Measurements from ENCODE around the gene SAMD7. TPM values are rescaled to one million over a fixed set of nuclear protein-coding genes. Genes with fewer than 3 reads are reported as not detected.

SAMD7 gene
- total RNA-seq, 1 donor from 2014 or later, result not detected

DNA sequence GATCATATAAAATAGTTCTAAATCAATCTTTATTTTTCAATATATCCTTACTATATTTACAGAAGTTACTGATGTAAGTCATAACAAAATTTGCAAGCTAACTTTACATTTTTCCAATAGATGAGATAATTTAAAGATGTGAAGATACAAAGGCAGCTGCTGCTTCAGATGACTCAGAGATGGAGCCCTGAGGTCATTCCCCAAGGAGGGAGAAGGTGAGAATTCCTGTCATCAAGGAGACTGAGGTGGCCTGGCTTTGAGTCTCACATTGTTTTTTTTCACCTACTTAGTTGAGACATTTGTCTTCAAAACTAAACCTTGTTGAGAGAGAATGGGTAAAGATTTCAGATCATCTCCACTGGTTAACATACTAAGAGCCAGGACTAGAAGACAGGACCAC is 3.9 kb upstream of the SAMD7 start:
- intact Hi-C loops (cut with micrococcal nuclease), result no loop called here

DNA sequence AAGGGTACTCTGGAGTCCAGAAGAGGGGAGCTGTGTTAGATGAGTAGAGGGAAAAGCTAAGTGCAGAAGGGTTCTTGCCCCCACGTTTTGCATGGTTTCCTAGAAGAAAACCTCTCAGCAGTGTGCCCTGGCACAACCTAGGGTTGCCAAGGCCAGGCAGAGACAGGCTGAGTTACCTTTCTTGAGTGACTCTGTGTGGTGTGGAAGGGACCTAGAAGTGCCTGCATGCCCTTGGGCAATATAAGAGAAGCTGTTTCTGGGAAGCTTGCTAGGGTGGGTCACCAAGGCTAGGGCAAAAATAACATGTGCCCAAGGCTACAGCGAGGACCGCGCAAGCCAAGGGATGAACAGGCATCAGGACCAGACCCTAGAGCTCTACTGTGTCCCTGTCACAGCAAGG is 3.4 kb upstream of the SAMD7 start:
- intact Hi-C loops (cut with micrococcal nuclease), result no loop called here

DNA sequence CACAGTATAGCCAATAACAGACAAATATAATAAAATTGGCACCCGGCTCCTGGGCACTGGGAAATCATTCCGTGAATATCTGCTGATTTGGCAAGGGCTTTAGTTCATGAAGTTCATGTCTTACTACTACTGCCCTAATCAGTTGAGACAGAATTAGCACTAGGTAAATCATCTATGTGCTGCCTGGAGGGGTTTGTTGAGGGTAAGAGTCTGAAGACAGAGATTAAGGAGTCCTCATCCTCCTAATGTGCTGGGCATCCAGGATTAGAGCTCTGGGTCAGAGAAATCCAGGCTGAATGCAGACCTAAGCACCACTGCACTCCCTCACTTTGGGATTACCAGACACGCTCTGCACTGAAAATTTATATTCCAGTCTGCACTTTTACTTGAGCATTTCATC is 2.0 kb downstream of the SAMD7 start:
- intact Hi-C loops (cut with micrococcal nuclease), result no loop called here

DNA sequence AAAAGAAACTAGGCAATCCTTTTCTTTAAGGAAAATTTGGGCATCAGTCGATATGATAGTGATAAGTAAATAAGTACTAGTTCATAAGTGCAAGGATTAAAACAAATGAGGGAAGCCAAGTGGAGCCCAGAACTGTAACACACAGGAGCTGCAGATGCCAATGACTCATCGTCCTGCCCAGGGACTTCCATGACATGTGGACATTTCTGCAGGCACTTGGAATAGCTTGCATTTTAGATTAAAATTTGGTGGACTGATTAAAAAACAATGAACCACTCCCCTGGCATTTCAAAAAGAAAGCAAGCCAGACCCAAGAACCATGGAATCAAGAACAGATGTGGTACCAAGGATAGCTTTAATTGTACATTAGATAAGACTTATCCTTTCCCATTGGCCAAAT is 2.9 kb downstream of the SAMD7 start:
- intact Hi-C loops (cut with micrococcal nuclease), result no loop called here

DNA sequence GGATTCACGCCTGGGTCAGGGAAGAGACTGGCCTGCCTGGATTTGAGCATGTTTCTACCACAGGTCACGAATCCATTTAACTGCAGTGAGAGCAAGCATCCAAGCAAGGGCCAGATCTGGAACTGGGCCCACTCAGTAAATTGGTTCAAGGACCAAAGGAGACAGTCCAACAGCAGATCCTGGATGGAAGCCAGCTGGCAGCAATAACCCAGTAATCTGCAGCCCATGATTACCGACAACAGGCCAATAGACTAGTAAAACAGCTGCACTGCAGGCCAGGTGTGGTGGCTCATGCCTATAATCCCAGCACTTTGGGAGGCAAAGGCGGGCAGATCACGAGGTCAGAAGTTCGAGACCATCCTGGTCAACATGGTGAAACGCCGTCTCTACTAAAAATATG is 11.8 kb downstream of the SAMD7 start:
- intact Hi-C loops (cut with micrococcal nuclease), result no loop called here

DNA sequence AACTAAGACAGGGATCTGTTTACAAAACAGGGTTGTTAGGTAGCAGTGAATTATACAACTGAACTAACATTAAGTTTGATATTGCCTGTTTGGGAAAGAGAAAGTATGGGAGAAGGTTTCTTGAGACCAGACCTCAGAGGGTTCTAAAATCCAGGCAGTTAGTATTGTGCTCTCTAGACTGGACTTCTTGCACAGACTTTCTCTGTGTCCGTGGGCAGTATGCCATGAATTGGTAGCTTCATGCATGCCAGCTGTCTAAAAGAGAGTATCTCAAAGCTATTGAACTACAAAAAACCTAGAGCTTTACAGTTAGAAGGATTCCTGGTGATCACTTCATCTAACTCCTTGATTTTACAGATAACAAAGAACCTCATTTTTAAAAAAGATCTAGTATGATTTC is 12.5 kb downstream of the SAMD7 start:
- intact Hi-C loops (cut with micrococcal nuclease), result no loop called here

DNA sequence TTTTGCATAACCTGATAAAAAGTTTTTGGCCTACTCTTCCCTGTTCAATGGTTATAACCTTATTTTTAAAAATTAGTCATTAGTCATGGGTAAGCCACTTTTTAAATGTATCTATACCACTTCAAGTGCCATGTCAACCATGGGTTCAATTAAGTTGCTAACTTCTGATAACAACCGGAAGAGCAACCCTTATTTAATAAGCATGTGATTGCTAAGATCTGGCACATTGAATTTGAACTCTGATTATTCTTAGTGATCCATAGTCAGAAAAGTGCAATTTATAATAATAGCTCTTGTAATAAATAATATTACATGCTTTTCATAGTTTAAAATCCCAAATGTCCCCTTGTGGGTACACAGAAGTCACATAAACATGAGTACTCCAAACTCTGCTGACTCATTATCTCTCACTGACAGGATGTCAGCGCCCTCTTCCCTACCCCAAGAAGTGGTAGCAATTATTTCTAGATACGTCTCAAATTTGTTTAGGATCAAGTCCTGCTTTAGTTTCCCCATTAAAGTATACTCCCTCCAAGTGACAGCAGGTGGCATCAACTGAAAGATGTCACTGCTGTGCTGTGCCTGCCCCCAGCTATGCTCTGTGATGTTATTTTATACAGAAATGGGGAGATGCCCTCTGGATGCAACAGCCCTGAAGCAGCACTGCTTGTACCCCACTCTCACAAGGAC is 18.6 kb downstream of the SAMD7 start:
- intact Hi-C loops (cut with micrococcal nuclease), result no loop called here

- intact Hi-C loops (cut with micrococcal nuclease), result no loop called here
Observed at GRCh38 chr3:169930843-169931242, 19.5 kb downstream of the SAMD7 start.

- intact Hi-C loops (cut with micrococcal nuclease), result no loop called here
Observed at GRCh38 chr3:169931747-169932520, 20.6 kb downstream of the SAMD7 start.

GRCh38 chr3:169939320-169939719 is 27.9 kb downstream of the SAMD7 start:
- intact Hi-C loops (cut with micrococcal nuclease), result no loop called here

GRCh38 chr3:169939751-169940150 is 28.4 kb downstream of the SAMD7 start:
- intact Hi-C loops (cut with micrococcal nuclease), result no loop called here

GRCh38 chr3:169940470-169941181 is 29.3 kb downstream of the SAMD7 start:
- intact Hi-C loops (cut with micrococcal nuclease), result no loop called here

GRCh38 chr3:169945313-169945712 is 33.9 kb downstream of the SAMD7 start:
- intact Hi-C loops (cut with micrococcal nuclease), result loop anchor here (1.0 kb wide), 1 partner anchor 22 kb away; no protein-coding TSS in a partner anchor

- intact Hi-C loops (cut with micrococcal nuclease), result no loop called here
Observed at GRCh38 chr3:169946336-169946735, 35.0 kb downstream of the SAMD7 start.

DNA sequence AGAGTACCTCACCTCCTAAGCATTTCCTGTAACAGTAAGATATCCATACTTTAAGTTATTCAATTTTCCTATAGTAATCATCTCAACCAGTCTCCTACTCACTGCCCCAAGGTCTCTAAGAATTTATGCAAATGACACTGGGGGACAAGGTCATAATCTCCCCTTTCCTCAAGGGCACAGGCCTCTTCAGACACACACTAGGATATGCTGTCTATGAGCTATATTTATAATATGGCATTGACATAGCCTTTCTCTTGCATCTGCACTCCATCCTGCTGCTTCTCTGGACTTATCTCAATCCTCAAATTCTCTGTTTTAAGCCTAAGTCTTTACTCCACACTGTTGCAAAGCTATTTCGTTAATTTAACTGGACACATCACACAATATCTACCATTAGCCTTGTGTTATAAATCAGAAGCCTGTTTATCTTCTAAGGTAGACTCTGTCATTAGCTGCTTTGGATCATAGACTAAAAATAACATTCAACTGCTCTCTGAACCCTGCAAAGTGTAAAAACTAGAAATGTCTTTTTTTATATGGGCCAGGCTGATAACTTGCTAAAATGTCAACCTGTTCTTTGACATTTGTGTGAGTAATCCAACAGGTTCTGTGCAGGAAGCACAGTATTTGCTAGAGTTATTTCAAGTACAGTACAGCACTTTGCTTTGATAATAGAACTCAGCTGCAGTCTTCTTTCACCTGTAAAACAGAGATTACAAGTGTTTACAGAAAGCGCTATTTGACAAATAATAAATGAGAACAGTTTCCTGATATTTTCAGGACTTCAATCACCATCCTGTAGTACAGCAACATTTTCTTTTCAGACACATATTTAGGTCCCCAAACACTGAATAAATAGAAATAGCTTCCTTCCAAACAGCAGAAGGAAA is 37.4 kb downstream of the SAMD7 start:
- intact Hi-C loops (cut with micrococcal nuclease), result no loop called here

GRCh38 chr3:169952045-169952444 is 40.7 kb downstream of the SAMD7 start:
- intact Hi-C loops (cut with micrococcal nuclease), result no loop called here

- intact Hi-C loops (cut with micrococcal nuclease), result no loop called here
Observed at GRCh38 chr3:169953462-169954141, 42.2 kb downstream of the SAMD7 start.

GRCh38 chr3:169954142-169954756 is 42.9 kb downstream of the SAMD7 start:
- intact Hi-C loops (cut with micrococcal nuclease), result no loop called here

GRCh38 chr3:169955406-169955805 is 44.0 kb downstream of the SAMD7 start:
- intact Hi-C loops (cut with micrococcal nuclease), result no loop called here

GRCh38 chr3:169964176-169964575 is 52.8 kb downstream of the SAMD7 start:
- intact Hi-C loops (cut with micrococcal nuclease), result no loop called here

Measured in T-helper 2 cell treated with Interferon-gamma antibody and Interleukin-4, amounts not matched to agents 100 ng/mL and 5 ng/mL, for 36 hours (primary cell).